GM21619 (cell line): ENCODE data around the gene TRIM29.
"Not testable (repeated sequence)": the region's sequence is repeated elsewhere in the genome, so short reads cannot be mapped to it uniquely, and the experiment has no call there.

ENCODE experiments used
- ATAC-seq: cut with Tn5 transposase; IDR thresholded peaks from one replicate; pipeline ENCODE4 v1.9.1; 2021; ENCODE audit not compliant: unreplicated experiment

Gene TRIM29

DNA sequence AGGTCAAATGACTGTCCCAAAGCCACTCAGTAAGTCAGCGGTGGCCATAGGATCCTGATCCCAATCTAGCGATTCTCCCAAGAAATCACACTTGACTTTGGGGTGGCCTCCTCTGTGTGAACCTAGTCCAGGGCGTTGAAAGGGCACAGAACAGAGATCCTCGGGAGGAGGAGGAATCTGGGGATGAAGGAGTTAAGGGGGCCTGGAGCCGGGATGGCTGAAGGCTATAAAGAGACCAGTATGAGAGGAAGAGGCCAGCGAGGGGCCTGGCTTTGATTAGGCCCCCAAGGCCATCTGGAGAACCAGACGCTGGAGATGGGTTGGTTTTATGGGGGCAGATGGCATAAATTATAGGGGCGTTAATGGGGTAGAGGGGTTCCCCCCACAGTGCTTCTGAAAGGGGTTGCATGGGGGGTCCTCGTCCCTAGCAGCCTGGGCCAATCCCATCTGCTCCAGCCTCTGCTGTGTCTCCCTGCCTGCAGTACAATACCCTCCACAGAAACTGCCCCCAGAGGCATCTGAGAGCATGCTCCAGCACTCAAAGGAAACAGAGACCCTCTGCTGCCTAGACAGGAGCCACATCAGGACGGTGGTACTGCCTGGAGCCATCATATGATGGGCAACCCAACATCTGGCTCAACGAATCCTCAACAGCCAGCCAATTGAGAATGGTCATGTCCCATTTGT is 35.2 kb upstream of the TRIM29 start:
- no peak for ATAC-seq

DNA sequence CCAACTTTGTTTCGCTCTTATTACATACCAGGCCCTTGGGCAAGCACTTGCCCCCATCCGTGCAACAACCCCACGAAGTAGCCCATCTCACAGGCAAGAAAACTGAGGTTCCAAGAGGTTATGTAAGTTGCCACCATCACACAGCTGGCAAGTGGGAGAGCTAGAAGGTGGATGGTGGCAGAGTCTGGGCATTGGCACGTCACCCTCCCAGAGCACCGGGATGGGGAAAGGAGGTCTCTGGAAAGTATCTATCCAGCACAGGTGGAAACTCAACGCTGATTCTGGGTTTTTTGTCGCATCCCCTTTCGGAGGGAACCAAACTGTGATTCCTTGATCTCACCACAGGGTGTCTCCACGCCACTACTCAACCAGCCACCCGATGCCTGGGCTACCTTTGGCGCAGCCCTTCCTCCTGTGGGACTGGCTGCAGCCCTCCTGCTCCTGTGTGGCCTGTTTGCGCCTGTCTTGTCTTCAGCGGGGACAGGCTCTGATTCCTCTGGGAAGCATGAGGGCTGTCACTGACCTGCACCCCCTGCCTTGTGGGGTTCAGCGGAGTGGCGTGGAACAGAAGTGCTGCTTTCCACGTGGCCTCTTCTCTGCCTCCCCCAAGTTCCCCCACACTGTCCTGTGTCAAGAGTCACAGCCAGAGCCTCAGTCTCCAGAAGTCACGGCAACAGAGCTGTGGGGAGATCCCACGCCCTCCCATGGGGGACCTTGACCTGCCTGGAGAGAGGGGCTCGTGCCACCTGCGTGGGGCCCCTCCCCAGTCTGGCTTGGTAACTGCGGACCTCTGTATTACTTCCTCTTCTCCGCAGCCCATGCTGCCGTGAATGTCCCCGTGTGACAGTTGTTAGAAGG is 34.4 kb upstream of the TRIM29 start:
- ATAC-seq, result peak; percentile 51

DNA sequence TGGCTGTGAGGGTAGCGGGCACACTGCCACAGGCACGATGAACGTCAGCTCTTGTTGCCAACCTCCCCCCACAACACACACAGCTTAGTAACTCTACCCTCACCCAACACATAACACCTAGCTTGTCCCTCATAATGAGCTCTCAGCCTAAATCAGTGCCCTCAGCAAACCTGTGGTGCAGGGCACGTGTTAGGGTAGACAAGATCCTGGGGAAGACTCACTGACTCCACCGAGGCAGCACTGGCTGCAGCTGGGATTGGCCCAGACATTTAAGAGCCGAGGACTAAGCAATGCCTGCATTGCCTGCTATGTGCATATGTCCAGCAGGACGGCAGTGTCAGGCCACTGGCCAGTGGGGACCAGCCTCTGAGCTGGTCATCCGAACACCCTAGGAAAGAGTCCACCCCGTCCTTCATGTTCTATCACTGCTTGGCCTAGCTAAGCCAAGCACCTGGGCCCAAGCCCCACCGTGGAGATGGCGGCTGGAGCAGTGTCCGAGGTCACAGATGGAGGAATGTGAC is 32.9 kb upstream of the TRIM29 start:
- ATAC-seq, result no peak

DNA sequence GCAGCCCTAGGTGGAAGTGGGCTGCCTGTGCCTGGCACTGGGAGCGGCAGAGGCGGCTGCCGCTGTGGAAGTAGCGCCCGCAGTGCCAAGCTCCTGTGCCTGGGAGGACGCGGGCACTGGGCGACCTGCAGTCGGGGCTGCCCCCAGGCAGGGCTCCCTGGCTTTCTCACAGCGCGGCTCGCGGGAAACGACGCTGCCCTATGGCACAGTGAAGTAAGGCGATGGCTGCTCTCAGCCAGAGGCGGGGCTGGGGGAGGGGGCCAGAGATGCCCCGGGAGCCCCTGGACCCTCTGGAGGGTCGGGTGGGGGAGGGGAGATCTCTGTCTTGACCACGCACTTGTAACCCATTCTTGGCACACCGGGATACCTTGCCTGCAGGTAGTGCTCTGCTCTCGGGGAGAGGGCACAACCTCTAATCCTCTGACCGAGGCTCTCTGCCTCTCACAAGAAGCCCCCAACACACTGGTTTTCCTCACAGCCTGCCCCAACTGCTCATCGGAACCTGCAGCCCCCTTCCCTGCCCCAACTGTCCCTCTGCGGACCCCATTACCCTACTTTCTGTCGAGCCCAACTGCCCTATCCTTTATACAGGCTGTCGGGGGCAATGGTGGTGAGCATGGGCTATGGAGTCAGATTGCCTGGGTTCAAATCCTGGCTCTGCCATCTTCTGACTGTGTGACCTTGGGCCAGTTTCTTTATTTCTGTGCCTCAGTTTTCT is 32.2 kb upstream of the TRIM29 start:
- no peak for ATAC-seq

DNA sequence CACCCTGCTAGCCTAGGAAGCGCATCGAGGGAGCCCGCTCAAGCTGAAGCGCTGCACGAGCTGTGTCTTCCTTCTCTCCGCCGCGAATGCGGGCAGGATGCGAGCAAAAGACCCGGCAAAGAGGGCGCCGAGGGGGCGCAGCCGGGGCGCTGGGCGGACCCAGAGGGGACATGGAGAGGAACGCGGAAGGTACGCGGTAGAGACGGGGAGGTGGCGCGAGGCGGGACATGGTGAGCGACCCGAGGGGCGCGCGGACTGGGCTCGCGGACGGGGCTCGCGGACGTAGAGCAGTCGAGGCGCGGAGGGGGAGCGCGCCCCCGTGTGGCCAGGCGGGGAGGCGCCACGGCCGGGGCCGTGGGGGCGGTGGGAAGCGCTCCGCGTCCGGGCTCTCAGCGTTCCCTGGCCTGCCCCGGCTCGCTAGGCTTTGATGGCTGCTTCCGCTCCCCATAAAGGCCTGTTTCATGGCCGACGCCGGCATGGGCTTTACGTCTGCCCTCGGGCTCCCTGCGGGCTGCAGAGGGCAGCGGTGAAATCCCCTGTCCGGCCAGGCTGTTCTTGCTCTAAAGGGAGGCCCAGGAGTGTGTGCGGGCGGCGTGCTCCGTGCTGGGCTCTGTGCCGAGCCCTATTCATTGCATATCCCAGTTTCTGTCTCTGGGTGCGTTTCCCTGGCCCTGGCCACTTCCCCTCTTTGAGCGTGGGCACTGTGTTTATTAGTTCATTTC is 31.2 kb upstream of the TRIM29 start:
- no peak for ATAC-seq

DNA sequence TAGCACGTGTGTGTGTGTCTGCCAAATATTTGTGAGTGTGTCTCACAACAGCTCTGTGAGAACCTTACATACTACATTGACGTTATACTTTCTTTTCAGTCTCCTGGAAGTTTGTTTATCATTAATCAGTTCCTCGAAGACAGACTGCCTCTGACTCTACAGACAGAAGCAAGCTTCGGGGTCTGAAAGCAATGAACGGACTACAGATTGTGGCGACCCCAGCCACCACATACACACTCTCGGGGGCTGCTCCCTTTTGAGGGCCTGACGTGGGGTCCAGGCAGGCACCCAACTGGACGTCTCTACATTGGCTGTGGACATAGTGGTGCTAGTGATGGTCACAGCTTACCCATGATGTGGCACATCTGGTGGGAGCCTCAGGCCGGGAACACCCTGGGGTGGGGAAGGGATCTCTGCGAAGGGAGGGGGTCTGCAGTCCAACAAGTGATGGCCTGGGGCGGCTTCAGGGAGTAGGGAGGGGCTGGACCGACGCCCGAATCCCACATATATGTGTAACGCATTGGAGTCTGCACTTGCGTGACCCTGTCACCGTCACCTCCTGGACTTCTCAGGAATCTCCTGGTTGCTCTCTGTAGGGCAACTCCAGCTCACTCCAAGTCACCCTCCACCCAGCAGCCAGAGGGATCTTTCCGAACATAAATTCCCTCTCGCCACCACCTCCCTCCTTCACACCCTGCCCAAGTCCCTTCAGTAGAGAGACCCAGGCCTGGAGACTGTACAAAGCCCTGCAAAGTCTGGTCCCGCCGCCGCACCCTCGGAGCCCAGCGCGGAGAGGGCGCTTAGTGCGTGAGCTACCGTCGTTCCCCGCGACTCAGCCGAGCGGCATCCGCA is 30.4 kb upstream of the TRIM29 start:
- no peak for ATAC-seq

DNA sequence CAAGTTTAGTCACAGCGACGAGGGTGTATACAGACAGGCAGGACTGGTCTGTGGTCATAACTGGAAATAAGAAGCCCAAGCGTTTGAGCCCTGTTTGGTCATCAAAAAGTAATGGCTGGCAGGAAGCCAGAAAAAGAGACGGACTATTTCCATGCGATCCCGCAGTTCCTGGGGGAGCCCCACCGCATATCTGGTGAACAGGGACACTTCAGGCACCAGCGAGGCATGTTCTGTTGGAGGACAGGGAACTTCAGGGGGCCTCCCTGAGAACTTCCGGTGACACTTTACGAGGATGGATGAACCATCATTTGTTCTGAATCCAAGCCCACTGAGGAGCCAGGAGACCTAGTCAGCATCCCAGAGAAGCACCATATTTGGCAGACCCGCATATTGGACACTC is 29.7 kb upstream of the TRIM29 start:
- no peak for ATAC-seq

DNA sequence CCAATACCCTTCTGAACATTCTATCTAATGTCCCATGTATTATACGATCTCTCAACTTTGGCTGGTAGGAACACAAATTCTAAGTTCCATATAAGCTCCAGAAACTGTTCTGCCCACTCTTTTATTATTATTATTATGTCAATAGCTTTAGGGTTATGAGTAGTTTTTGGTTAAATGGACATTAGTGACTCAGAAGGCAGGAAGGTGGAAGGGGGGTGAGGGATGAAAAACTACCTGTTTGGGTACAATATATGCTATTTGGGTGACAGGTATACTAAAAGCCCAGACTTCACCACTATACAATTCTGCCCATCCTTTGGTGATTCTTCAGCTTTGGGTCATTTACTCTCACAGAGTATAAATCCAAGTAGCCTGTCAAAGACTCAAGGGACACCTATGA is 22.5 kb upstream of the TRIM29 start:
- no peak for ATAC-seq

DNA sequence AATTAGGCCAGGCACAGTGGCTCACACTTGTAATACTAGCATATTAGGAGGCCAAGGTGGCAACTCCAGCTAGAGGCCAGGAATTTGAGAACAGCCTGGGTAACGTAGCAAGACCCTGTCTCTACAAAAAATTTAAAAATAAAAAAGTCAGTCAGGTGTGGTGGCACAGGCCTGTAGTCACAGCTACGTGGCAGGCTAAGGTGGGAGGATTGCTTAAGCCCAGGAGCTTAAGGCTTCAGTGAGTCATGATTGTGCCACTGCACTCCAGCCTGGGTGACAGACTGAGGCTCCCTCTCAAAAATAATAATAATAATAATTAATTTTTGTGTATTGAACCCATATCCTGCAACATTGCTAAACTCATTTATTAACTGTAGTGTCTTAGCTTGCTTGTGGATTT is 15.3 kb upstream of the TRIM29 start:
- ATAC-seq, result no peak

DNA sequence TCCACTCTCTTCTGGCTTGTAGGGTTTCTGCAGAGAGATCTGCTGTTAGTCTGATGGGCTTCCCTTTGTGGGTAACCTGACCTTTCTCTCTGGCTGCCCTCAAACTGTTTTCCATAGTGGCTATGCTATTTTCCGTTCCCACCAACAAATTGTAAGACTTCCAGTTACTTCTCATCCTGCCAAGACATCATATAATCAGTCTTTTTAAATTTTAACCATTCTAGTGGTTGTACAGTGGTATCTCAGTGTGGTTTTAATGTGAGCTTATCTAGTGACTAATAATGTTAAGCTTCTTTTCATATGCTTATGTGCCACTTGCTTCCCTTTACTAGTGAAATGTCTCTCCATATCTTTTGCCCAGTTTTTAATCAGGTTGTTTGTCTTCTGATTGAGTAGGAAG is 13.6 kb upstream of the TRIM29 start:
- no peak for ATAC-seq

DNA sequence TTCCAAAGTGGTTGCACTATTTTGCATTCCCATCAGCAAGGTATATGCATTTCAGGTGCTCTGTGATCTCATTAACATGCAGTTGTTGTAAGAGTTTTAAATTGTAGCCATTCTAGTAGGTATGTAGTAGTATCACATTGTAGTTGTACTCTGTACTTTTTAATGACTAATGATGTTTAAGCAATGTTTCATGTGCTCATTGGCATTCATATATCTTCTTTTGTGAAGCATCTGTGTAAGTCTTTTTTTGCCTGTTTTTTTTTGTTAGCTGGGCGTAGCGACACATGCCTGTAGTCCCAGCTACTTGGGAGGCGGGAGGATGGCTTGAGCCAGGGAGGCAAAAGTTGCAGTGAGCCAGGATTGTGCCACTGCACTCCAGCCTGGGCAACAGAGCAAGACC is 11.3 kb upstream of the TRIM29 start:
- ATAC-seq, result no peak

DNA sequence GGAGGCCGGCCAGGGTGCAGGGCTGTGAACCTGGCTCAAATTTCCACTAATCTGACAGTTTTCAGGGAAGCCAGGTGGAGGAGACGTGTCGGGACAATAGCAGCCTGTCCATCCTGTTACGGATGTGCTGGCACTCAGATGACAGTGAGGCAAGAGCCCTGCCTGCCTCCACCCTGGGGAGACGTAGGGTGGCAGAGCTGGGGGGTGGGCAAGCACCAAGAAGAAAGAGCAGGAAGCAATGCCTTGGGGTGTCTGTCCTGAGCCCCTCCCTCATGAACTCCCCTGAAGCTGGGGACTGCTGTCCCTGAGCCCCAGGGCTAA is 10.0 kb upstream of the TRIM29 start:
- no peak for ATAC-seq

DNA sequence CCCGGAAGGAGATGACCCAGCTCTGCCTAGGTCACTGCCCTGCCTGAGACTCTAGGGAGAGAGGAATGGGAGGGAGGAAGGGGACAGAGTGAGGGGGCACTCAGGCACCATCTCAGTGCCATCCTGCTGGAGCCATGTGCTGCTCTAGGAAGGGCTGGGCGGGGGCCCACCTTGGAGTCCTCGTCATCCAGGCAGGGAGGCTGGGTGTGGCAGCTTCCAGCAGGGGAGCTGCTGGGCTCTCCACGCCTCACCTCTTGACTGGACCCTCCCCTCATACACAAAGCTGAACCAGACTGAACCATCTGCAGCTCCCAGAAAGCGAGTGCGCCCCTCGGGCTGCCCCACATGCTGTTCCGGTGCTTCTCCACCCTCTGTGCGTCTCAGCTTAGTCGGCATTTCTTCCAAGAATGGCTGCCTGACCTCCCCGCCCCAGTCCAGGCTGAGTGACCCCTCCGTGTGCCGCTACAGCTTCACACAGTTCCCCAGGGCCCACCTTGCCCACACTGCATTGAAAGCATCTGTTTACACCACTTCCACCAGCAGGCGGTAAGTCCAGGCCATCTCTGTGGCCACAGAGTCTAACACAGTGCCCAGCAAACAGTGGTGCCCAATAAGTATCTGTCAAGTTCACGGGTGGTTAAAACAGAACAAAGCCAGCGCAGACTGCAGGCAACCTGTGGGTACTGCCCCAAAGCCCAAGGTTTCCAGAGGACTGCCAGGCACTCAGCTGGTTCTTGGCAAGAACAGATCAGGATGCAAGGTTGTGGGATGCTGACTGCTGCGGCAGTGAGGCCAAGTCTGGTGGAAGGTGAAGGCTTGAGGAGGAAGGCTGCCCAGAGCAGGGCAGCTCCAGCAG is 9.4 kb upstream of the TRIM29 start:
- ATAC-seq, result no peak

DNA sequence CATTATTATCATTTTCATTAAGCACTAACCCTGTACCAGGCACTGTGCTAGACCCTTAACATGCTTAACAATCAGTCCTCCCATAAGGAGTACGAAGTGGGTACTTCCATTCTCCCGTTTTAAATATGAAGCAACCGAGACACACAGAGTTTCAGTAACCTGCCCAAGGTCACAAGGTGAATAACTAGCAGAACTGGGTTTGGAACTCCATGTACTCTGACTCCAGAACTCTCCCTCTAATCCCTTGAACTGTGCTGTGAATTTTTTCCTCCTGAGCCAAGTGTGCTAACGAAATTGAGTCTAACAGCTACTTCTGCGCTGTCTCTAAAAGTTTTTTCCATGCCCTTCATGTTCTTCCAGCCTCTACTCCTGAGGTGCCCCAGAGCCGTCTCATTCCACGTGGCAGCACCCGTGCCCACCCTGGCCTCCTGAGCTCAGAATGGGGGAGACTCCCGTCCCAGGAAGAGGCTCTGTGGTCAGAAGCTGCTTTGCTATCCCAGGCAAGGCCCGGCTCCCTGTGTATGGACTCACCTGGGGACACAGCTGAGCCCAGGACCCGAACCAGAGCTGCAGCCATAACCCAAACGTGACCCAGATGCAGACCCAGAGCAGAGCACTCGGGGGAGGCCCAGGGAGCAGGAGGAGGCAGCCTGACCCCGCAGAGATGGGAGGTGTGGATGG is 8.6 kb upstream of the TRIM29 start:
- ATAC-seq, result no peak

DNA sequence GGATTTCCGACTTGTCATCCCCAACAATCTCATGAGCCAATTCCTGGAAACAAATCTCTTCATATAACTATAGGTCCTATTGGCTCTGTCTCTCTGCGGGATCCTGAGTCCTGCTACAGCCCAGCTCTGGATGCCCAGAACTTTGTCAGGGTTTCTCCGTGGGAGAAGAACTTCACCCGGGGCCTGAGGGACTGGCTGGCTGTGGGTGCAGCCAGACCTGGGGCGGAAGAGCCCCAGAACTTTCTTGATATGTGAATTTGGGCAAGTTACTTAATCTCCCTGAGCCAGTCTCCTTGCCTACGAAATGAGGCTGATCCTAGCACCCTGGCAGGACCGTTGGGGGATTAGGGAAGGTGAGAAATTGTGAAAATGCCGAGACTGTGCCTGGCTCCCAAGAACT is 6.6 kb upstream of the TRIM29 start:
- no peak for ATAC-seq

DNA sequence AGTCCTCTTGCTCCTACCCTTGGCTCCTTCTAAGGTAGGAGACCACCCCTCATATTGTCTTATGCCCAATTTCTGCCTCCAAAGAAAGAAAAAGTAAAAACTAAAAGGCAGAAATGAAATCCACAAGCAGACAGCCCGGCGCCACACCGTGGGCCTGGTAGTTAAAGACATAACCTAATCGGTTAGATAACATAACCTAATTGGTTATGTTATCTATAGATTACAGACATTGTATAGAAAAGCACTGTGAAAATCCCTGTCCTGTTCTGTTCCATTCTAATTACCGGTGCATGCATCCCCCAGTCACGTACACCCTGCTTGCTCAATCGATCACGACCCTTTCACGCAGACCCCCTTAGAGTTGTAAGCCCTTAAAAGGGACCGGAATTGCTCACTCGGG is 5.6 kb upstream of the TRIM29 start:
- ATAC-seq, result not testable (repeated sequence)

DNA sequence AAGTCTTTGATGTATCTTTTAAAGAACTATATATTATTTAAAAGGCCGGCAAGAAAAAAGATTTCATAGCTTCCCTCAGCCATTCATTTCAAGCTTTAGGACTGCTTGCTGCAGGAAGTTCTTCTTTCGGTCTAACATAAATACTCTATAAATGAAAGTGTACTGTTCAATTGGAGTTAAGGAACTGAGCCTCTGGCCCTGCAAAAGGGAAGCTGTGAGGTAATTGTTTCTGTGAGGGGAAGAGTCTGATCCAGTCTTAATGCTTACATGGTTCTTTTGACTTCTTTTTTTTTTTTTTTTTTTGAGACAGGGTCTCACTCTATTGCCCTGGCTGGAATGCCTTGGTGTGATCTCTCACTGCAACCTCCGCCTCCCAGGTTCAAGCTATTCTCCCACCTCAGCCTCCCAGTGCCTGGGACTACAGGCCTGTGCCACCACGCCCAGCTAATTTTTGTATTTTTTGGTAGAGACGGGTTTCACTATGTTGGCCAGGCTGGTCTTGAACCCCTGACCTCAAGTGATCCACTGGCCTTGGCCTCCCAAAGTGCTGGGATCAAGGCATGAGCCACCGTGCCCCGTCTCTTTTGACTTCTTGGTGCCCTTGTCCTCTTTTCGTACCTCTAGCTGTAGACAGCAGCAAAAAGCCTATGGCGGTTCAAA is 4.7 kb upstream of the TRIM29 start:
- ATAC-seq, result no peak

DNA sequence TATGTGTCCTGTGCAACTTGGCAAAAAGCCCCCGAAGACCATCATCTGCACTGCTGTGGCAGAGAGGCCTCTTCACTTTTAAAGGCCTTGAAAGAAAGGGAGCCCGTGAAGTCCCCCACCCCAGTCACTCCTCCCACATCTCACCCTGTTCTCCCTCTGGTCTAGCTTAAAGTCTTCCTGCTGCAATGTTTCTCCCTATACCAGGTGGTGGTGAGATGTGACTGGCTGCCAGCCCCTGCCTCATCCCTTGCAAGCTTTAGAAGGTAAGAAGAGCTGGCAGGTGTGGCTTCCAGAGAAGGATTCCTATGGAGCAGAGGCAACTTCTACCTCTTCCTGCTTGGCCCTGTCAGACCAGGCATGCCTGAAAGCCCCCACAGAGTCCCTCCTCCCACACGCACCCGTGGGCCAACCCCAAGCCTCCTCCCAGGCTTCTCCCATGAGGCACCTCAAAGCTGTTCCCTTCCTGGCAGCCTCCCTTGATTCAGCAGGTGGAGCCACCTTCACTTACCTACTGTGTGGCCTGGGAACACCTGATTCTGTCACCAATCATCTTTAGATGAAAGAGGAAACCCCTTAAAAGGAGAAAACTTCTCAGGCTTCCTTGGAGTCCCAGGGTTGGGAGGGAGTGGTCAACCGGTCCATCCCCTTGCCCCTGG is 4.0 kb upstream of the TRIM29 start:
- no peak for ATAC-seq
